Astrocyte (in vitro differentiated cells and primary cell): ENCODE results near the gene CHN1.

Source experiments
- CTCF ChIP-seq: IDR thresholded peaks from 2 replicates; pipeline ENCODE4 v1.5.1; 2011; ENCODE audit warnings: low read depth, mild to moderate bottlenecking, inconsistent platforms, low read length, moderate library complexity; ENCODE audit not compliant: insufficient read depth
- EZH2 ChIP-seq: IDR thresholded peaks from 2 replicates; pipeline ENCODE4 v1.6.1; 2012; ENCODE audit warnings: mild to moderate bottlenecking, low read length, inconsistent platforms; ENCODE audit not compliant: insufficient read depth

DNA sequence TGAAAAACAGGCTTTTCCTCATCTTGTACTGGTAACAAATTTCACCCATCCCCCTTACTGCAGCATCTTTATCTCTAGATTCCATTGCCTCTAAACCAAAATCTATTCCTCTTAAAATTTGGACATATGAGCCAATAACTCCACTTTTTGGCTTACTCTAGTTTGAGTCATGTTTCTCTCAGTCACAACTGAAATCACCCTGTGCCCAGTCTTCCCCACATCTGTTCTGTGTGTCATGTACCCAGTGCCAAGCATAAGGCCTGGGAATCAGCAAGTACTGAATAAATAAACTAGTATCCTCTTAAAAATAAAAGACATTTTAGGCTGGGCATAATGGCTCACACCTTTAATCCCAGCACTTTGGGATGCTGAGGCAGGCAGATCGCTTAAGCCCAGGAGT lies 20.8 kb upstream of the CHN1 start:
- TF ChIP-seq CTCF (no peak), EZH2 (no peak)
